PC-9 (cell line): ENCODE results near the gene TAF4.

Experiments
- CTCF ChIP-seq: fragments of 200-600 bp; sonication (generic); conservative IDR thresholded peaks from 2 replicates; pipeline ENCODE4 v1.6.1; 2017; ENCODE audit warnings: mixed run types, antibody characterized with exemption, mild to moderate bottlenecking, moderate library complexity
- EZH2 ChIP-seq: fragments of 200-600 bp; sonication (generic); IDR thresholded peaks from 2 replicates; pipeline ENCODE4 v1.8.0; 2017; ENCODE audit warnings: antibody characterized with exemption, low read depth

GRCh38 chr20:62055106-62055861 is 10.4 kb downstream of the TAF4 start:
- TF ChIP-seq CTCF (no peak), EZH2 (no peak)
